Body of pancreas (tissue), 4 donors: ENCODE data around the gene ARHGEF7. TPM values are rescaled to one million over a fixed set of nuclear protein-coding genes. Genes with fewer than 3 reads are reported as not detected.
"Not testable (repeated sequence)": the region's sequence is repeated elsewhere in the genome, so short reads cannot be mapped to it uniquely, and the experiment has no call there.

Experiments used
- ATAC-seq: fragments of 150-250 bp; one replicate; pipeline ENCODE4 v1.9.1; 2016
- DNase-seq, 4 donors: peaks; one replicate each; pipeline ENCODE4 v3.0.0-alpha.2; 2019
- H3K27ac ChIP-seq, 4 donors: fragments of 200-600 bp; sonication (generic); 1 replicate in 3 of 4; 2 replicates in 1 of 4; pipeline versions ENCODE4 v1.5.1 to v1.6.1; 2016 to 2019; ENCODE audit warnings: mild to moderate bottlenecking in 1 of 4, mixed read lengths in 1 of 4, moderate library complexity in 1 of 4
- H3K27me3 ChIP-seq, 2 donors: fragments of 200-600 bp; sonication (generic); one replicate each; pipeline ENCODE4 v1.6.0; 2016; ENCODE audit warnings: mild to moderate bottlenecking in 1 of 2
- H3K36me3 ChIP-seq, 2 donors: fragments of 200-600 bp; sonication (generic); replicated peaks in 1 of 2; 2 replicates each; pipeline ENCODE4 v1.5.1; 2016; ENCODE audit warnings: low read depth in 2 of 2; ENCODE audit not compliant: insufficient read depth in 1 of 2
- H3K4me1 ChIP-seq: fragments of 200-600 bp; sonication (generic); one replicate; pipeline ENCODE4 v1.6.0; 2016
- H3K4me3 ChIP-seq, 2 donors: fragments of 200-600 bp; sonication (generic); 1 replicate in 1 of 2; 2 replicates in 1 of 2; pipeline ENCODE4 v1.5.1; 2016 to 2019
- H3K9me3 ChIP-seq, 3 donors: fragments of 200-600 bp; sonication (generic); 1 replicate in 2 of 3; 2 replicates in 1 of 3; pipeline ENCODE4 v1.5.1; 2016
- CTCF ChIP-seq, 7 experiments: fragments of 450-650 bp in 4 of 7; fragments of 200-600 bp in 3 of 7; sonication (generic) in 3 of 7; IDR thresholded peaks; one replicate each; pipeline ENCODE4 v1.5.1; 2016 to 2019; ENCODE audit warnings: antibody characterized with exemption in 7 of 7
- POLR2A ChIP-seq, 3 donors: fragments of 450-650 bp; IDR thresholded peaks; one replicate each; pipeline ENCODE4 v1.6.1; 2016; ENCODE audit warnings: antibody characterized with exemption in 3 of 3, mild to moderate bottlenecking in 2 of 3
- WGBS, 2 donors: methylation state at CpG; one replicate each; pipeline ENCODE4 v1.1.5; 2017; 5-methylcytosine and 5-hydroxymethylcytosine counted together
- intact Hi-C: fragments of 100-400 bp; cut with DNase I; formaldehyde crosslinking; loops from one replicate; pipeline ENCODE4 v1.15.1; 2023
- total RNA-seq, 2 donors: library from RNA; depleted of rRNA; stranded (reverse); fragments of >200 nt; gene quantifications; one replicate each; pipeline ENCODE4 v1.1.0, GENCODE V29; 2016

Gene ARHGEF7
- total RNA-seq, 2 donors from 2014 or later = 27.5 to 81.4 TPM

- DNase-seq (no peak), ATAC-seq (no peak)
- intact Hi-C loops = no loop called here
- Histone ChIP-seq H3K27me3 (no peaks in the 10 kb centered on the region), H3K36me3 (no peaks in the 10 kb centered on the region), H3K4me1 (peaks cover 6% of the 10 kb centered on the region), H3K9me3 (no peaks in the 10 kb centered on the region), H3K4me3 (no peak overlapping the region), H3K27ac (no peak overlapping the region)
- 96 to 98% methylated on average over 8 of the region's 8 CpGs for WGBS, 2 donors
- TF ChIP-seq CTCF (IDR thresholded peaks at IDR 0.05) (no peak), POLR2A (IDR thresholded peaks at IDR 0.05) (no peak)
These were observed 141.3 kb downstream of the ARHGEF7 start for GRCh38 chr13:111256458-111256857.

- H3K27ac ChIP-seq = no peak overlapping the region
- no peaks in the 10 kb centered on the region for H3K9me3 ChIP-seq
- TF ChIP-seq CTCF (IDR thresholded peaks at IDR 0.05) = no peak
- TF ChIP-seq POLR2A (IDR thresholded peaks at IDR 0.05) = no peak
- intact Hi-C loops = no loop called here
- H3K4me3 ChIP-seq = no peak overlapping the region
- DNase-seq (no peak), ATAC-seq (no peak)
- H3K36me3 ChIP-seq = no peaks in the 10 kb centered on the region
- WGBS, 2 donors = 70 to 72% methylated on average over 1 of the region's 1 CpG
- peaks cover 3% of the 10 kb centered on the region for H3K4me1 ChIP-seq
- H3K27me3 ChIP-seq = no peaks in the 10 kb centered on the region
These were observed 141.8 kb downstream of the ARHGEF7 start for GRCh38 chr13:111256946-111257345.

GRCh38 chr13:111257899-111258298, 142.8 kb downstream of the ARHGEF7 start:
- 97 to 100% methylated on average over 1 to 2 of the region's 2 CpGs for WGBS, 2 donors
- H3K4me3 ChIP-seq, H3K9me3 ChIP-seq, ATAC-seq, intact Hi-C loops, H3K4me1 ChIP-seq, H3K36me3 ChIP-seq, DNase-seq, H3K27me3 ChIP-seq, H3K27ac ChIP-seq: not testable (repeated sequence)

GRCh38 chr13:111258637-111259036, 143.5 kb downstream of the ARHGEF7 start:
- DNase-seq = no peak
- Histone ChIP-seq H3K4me3 (no peak overlapping the region), H3K27ac (no peak overlapping the region), H3K9me3 (no peaks in the 10 kb centered on the region), H3K4me1 (no peaks in the 10 kb centered on the region), H3K27me3 (no peaks in the 10 kb centered on the region), H3K36me3 (no peaks in the 10 kb centered on the region)
- no peak for TF ChIP-seq POLR2A (IDR thresholded peaks at IDR 0.05)
- intact Hi-C loops = no loop called here
- no peak for ATAC-seq
- 98 to 100% methylated on average over 3 of the region's 3 CpGs for WGBS, 2 donors

GRCh38 chr13:111259058-111259457, 143.9 kb downstream of the ARHGEF7 start:
- H3K27ac ChIP-seq = no peak overlapping the region
- TF ChIP-seq POLR2A (IDR thresholded peaks at IDR 0.05) = no peak
- TF ChIP-seq CTCF (IDR thresholded peaks at IDR 0.05) = no peak
- H3K27me3 ChIP-seq = no peaks in the 10 kb centered on the region
- no peaks in the 10 kb centered on the region for H3K36me3 ChIP-seq
- H3K9me3 ChIP-seq = no peaks in the 10 kb centered on the region
- intact Hi-C loops = no loop called here
- H3K4me1 ChIP-seq = no peaks in the 10 kb centered on the region
- no peak overlapping the region for H3K4me3 ChIP-seq
- 96 to 97% methylated on average over 6 of the region's 6 CpGs for WGBS, 2 donors
- ATAC-seq (no peak), DNase-seq (no peak)

- intact Hi-C loops = no loop called here
- H3K4me1 ChIP-seq = no peaks in the 10 kb centered on the region
- TF ChIP-seq POLR2A (IDR thresholded peaks at IDR 0.05) (no peak), CTCF (IDR thresholded peaks at IDR 0.05) (no peak)
These were observed 146.2 kb downstream of the ARHGEF7 start for GRCh38 chr13:111261326-111261725.

More at GRCh38 chr13:111261326-111261725, 146.2 kb downstream of the ARHGEF7 start:
- Histone ChIP-seq H3K9me3 (no peaks in the 10 kb centered on the region), H3K36me3 (no peaks in the 10 kb centered on the region), H3K27ac (no peak overlapping the region), H3K4me3 (no peak overlapping the region), H3K27me3 (no peaks in the 10 kb centered on the region)
- ATAC-seq = no peak
- DNase-seq = no peak
